ENCODE data around the gene NDUFV3.

DNA sequence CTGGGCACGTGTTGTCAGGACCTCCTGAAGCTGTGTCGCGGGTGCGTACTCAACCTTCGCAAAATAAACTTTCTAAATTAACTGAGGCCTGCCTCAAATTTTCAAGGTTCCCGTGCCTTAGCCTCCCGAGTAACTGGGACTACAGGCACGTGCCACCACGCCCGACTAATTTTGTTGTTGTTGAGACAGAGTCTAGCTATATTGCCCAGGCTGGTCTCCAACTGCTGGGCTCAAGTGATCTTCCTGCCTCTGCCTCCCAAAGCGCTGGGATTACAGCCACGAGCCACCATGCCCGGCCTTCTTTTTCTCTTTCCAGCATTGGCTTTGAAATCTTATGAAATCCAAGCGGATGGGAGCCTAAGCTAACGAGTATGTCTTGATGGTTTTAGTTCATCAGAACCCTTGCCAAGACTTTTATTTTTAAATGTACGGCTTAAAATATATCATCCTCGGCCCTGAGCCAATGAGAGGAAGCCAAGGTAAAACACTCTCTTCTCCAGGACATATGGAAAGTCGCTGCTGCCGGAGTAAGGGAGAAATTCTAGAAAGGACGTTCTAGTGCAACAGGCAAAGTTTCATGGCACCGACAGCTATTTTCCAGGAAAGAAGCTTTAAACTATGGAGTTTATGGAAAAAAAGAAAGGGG is 45.0 kb downstream of the NDUFV3 start:
- TF ChIP-seq, protein P1, sequence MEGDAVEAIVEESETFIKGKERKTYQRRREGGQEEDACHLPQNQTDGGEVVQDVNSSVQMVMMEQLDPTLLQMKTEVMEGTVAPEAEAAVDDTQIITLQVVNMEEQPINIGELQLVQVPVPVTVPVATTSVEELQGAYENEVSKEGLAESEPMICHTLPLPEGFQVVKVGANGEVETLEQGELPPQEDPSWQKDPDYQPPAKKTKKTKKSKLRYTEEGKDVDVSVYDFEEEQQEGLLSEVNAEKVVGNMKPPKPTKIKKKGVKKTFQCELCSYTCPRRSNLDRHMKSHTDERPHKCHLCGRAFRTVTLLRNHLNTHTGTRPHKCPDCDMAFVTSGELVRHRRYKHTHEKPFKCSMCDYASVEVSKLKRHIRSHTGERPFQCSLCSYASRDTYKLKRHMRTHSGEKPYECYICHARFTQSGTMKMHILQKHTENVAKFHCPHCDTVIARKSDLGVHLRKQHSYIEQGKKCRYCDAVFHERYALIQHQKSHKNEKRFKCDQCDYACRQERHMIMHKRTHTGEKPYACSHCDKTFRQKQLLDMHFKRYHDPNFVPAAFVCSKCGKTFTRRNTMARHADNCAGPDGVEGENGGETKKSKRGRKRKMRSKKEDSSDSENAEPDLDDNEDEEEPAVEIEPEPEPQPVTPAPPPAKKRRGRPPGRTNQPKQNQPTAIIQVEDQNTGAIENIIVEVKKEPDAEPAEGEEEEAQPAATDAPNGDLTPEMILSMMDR (IDR thresholded peaks at IDR 0.05) = no peak
- TF ChIP-seq, protein P2, sequence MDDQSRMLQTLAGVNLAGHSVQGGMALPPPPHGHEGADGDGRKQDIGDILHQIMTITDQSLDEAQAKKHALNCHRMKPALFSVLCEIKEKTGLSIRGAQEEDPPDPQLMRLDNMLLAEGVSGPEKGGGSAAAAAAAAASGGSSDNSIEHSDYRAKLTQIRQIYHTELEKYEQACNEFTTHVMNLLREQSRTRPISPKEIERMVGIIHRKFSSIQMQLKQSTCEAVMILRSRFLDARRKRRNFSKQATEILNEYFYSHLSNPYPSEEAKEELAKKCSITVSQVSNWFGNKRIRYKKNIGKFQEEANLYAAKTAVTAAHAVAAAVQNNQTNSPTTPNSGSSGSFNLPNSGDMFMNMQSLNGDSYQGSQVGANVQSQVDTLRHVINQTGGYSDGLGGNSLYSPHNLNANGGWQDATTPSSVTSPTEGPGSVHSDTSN (IDR thresholded peaks at IDR 0.05) = no peak
- no peak for TF ChIP-seq RAD21 (IDR thresholded peaks at IDR 0.05; ENCODE audit: low read length)
- TF ChIP-seq GATA2 (CRISPR knock-in tag; IDR thresholded peaks at IDR 0.05) = no peak
- no peak for TF ChIP-seq SMC3 (IDR thresholded peaks at IDR 0.05; ENCODE audit: low read depth, low read length)

Measured in SK-N-SH (cell line).